ENCODE measurements around the gene UXS1. TPM values are rescaled to one million over a fixed set of nuclear protein-coding genes. Genes with fewer than 3 reads are reported as not detected.

Gene UXS1
- total RNA-seq, 1 donor from 2014 or later: 58.5 TPM

- H3K36me3 Mint-ChIP-seq: no peaks in the 10 kb centered on the region
- H3K27me3 Mint-ChIP-seq: peaks cover 3% of the 10 kb centered on the region
- peaks cover 7% of the 10 kb centered on the region for H3K4me1 Mint-ChIP-seq (ENCODE audit: unreplicated experiment)
- H3K9me3 Mint-ChIP-seq: peaks cover 5% of the 10 kb centered on the region
- no peak for DNase-seq (ENCODE audit: extremely low spot score, unreplicated experiment)
- H3K4me3 Mint-ChIP-seq: no peak overlapping the region
- no peak overlapping the region for H3K27ac Mint-ChIP-seq
- no peak for TF ChIP-seq CTCF (conservative IDR thresholded peaks at IDR 0.05)
Measured at GRCh38 chr2:106053581-106053980, 140.5 kb downstream of the UXS1 start.

- no peaks in the 10 kb centered on the region for H3K36me3 Mint-ChIP-seq
- TF ChIP-seq CTCF (conservative IDR thresholded peaks at IDR 0.05): no peak
- no peak overlapping the region for H3K4me3 Mint-ChIP-seq
- DNase-seq (ENCODE audit: extremely low spot score, unreplicated experiment): no peak
- peaks cover 7% of the 10 kb centered on the region for H3K4me1 Mint-ChIP-seq (ENCODE audit: unreplicated experiment)
- no peak overlapping the region for H3K27ac Mint-ChIP-seq
- peaks cover 5% of the 10 kb centered on the region for H3K9me3 Mint-ChIP-seq
- H3K27me3 Mint-ChIP-seq: peaks cover 3% of the 10 kb centered on the region
Measured at GRCh38 chr2:106053116-106053515, 141.0 kb downstream of the UXS1 start.

- Mint-ChIP-seq H3K36me3 (no peaks in the 10 kb centered on the region), H3K4me3 (no peak overlapping the region), H3K27me3 (no peaks in the 10 kb centered on the region), H3K4me1 (ENCODE audit: unreplicated experiment) (peaks cover 14% of the 10 kb centered on the region), H3K27ac (no peak overlapping the region), H3K9me3 (no peaks in the 10 kb centered on the region)
- no peak for DNase-seq (ENCODE audit: extremely low spot score, unreplicated experiment)
- no peak for TF ChIP-seq CTCF (conservative IDR thresholded peaks at IDR 0.05)
Measured at GRCh38 chr2:106044859-106045258, 149.2 kb downstream of the UXS1 start.

GRCh38 chr2:106044021-106044420 lies 150.1 kb downstream of the UXS1 start:
- H3K4me1 Mint-ChIP-seq (ENCODE audit: unreplicated experiment): peaks cover 16% of the 10 kb centered on the region
- no peak for TF ChIP-seq CTCF (conservative IDR thresholded peaks at IDR 0.05)
- H3K4me3 Mint-ChIP-seq: no peak overlapping the region
- DNase-seq (ENCODE audit: extremely low spot score, unreplicated experiment): no peak
- H3K9me3 Mint-ChIP-seq: no peaks in the 10 kb centered on the region
- no peak overlapping the region for H3K27ac Mint-ChIP-seq
- no peaks in the 10 kb centered on the region for H3K36me3 Mint-ChIP-seq
- H3K27me3 Mint-ChIP-seq: no peaks in the 10 kb centered on the region
